ENCODE data around the gene DBH. TPM values are rescaled to one million over a fixed set of nuclear protein-coding genes. Genes with fewer than 3 reads are reported as not detected.

Gene DBH
- total and polyA plus RNA-seq, 2 of the 13 experiments (the other 11 are each of a cell fraction or from before 2014, with no cell fraction given), result not detected

DNA sequence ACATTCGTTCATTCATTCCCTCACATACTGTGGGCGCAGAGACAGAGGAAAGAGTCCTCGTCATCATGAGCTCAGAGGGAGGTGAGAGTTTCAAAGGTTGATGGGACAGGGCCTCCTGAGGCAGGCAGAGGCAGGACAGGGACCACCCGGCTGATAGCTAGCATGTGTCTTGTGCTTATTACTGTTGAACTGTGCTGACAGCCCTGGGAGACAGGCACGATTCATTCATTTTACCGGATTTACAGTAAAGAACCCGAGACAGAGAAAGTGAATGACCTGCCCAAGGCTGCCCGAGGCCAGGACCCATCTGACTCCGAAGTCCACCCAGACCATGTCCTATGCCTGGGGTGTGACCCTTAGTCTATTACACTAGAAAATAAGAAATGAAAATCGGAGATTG is 22.1 kb upstream of the DBH start:
- no peak for DNase-seq (ENCODE audit: low spot score)
- Histone ChIP-seq H3K4me1 (ENCODE audit: insufficient read depth, low read length) (no peaks in the 10 kb centered on the region), H3K27ac (ENCODE audit: extremely low read length, insufficient read depth, low read length) (no peak overlapping the region), H2AFZ (ENCODE audit: low read length) (no peak overlapping the region), H3K4me2 (ENCODE audit: low read depth, low read length) (no peak overlapping the region), H3K4me3 (replicated peaks in 1 of 3; ENCODE audit: insufficient read depth in 1 of 3, low read depth in 2 of 3, low read length in 3 of 3) (no peak overlapping the region), H3K9me3 (ENCODE audit: low read length) (no peaks in the 10 kb centered on the region), H3K79me2 (ENCODE audit: insufficient read depth, low read length) (no peaks in the 10 kb centered on the region), H3K9ac (ENCODE audit: insufficient read depth, low read depth, low read length) (no peak overlapping the region), H4K20me1 (ENCODE audit: insufficient read depth, low read length) (0 out of 2 replicates have a peak, but pooled peaks cover 3% of the 10 kb centered on the region), H3K36me3 (replicated peaks in 1 of 2; ENCODE audit: control insufficient read depth in 1 of 2, insufficient read depth in 2 of 2, low read length in 2 of 2) (no peaks in the 10 kb centered on the region), H3K27me3 (ENCODE audit: control insufficient read depth in 1 of 2, insufficient read depth in 2 of 2, low read length in 2 of 2) (peaks cover 5 to 75% of the 10 kb centered on the region in 2 experiments)
- TF ChIP-seq ZNF780A (CRISPR knock-in tag; IDR thresholded peaks at IDR 0.05) (no peak), FOXM1 (CRISPR knock-in tag; IDR thresholded peaks at IDR 0.05) (no peak)
- BruUV-seq (replicated peaks), result no TSS peak
- WGBS (ENCODE audit: low lambda C conversion rate), result 10% methylated on average over 10 of the region's 10 CpGs
- POLR2A ChIA-PET, result no interaction called here
- no peak for FAIRE-seq
- intact Hi-C loops (cut with micrococcal nuclease; ENCODE audit: unreplicated experiment) (no loop called here), in situ Hi-C loops (cut with HindIII; ENCODE audit: extremely low pct_ligation_motif_present, low pct_unique_long_range_greater_than_20kb) (no loop called here)
- no peak for ATAC-seq
- CTCF ChIA-PET (ENCODE audit: low intra/inter-chr PET ratio, low total read pairs), result no interaction called here

- TF ChIP-seq ZNF775 (CRISPR knock-in tag; IDR thresholded peaks at IDR 0.05; ENCODE audit: borderline replicate concordance), result no peak
- TF ChIP-seq ZNF317 (CRISPR knock-in tag; IDR thresholded peaks at IDR 0.05), result no peak
- TF ChIP-seq FOSL1 (CRISPR knock-in tag; IDR thresholded peaks at IDR 0.05; ENCODE audit: borderline replicate concordance), result no peak
- WGBS (ENCODE audit: low lambda C conversion rate), result 36% methylated on average over 5 of the region's 5 CpGs
- ATAC-seq, result no peak
- Histone ChIP-seq H4K20me1 (ENCODE audit: insufficient read depth, low read length) (0 out of 2 replicates have a peak, but pooled peaks cover 3% of the 10 kb centered on the region), H3K79me2 (ENCODE audit: insufficient read depth, low read length) (no peaks in the 10 kb centered on the region), H3K4me1 (ENCODE audit: insufficient read depth, low read length) (no peaks in the 10 kb centered on the region), H3K27ac (ENCODE audit: extremely low read length, insufficient read depth, low read length) (no peak overlapping the region), H3K4me3 (replicated peaks in 1 of 3; ENCODE audit: insufficient read depth in 1 of 3, low read depth in 2 of 3, low read length in 3 of 3) (no peak overlapping the region), H3K27me3 (ENCODE audit: control insufficient read depth in 1 of 2, insufficient read depth in 2 of 2, low read length in 2 of 2) (peaks cover 5 to 76% of the 10 kb centered on the region in 2 experiments), H2AFZ (ENCODE audit: low read length) (no peak overlapping the region), H3K36me3 (replicated peaks in 1 of 2; ENCODE audit: control insufficient read depth in 1 of 2, insufficient read depth in 2 of 2, low read length in 2 of 2) (no peaks in the 10 kb centered on the region), H3K9ac (ENCODE audit: insufficient read depth, low read depth, low read length) (no peak overlapping the region), H3K9me3 (ENCODE audit: low read length) (no peaks in the 10 kb centered on the region), H3K4me2 (ENCODE audit: low read depth, low read length) (no peak overlapping the region)
- no TSS peak for BruUV-seq (replicated peaks)
- POLR2A ChIA-PET, result no interaction called here
- intact Hi-C loops (cut with micrococcal nuclease; ENCODE audit: unreplicated experiment), result no loop called here
- in situ Hi-C loops (cut with HindIII; ENCODE audit: extremely low pct_ligation_motif_present, low pct_unique_long_range_greater_than_20kb), result no loop called here
- CTCF ChIA-PET (ENCODE audit: low intra/inter-chr PET ratio, low total read pairs), result no interaction called here
- DNase-seq (ENCODE audit: low spot score), result no peak
- no peak for FAIRE-seq
Measured at GRCh38 chr9:133614678-133615077, 21.5 kb upstream of the DBH start.

Measured in HepG2 (cell line).